Activated naive CD8-positive, alpha-beta T cell treated with anti-CD3 and anti-CD28 coated beads, Interleukin-2, amount 50 U/mL, for 24 hours (primary cell): ENCODE data around the gene POMC.

Source experiments
- ATAC-seq: fragments of 150-1000 bp; cut with Tn5 transposase; one replicate; pipeline ENCODE4 v1.10.0; 2021
- DNase-seq: peaks from one replicate; pipeline ENCODE4 v3.0.0; 2021
- H3K27ac Mint-ChIP-seq: one replicate; pipeline ENCODE4 v1.8.0; 2021; ENCODE audit warnings: mild to moderate bottlenecking, mixed read lengths
- H3K27me3 Mint-ChIP-seq: one replicate; pipeline ENCODE4 v1.8.0; 2021; ENCODE audit warnings: mixed read lengths
- H3K36me3 Mint-ChIP-seq: one replicate; pipeline ENCODE4 v1.8.0; 2021; ENCODE audit warnings: low read depth, mixed read lengths
- H3K4me1 Mint-ChIP-seq: one replicate; pipeline ENCODE4 v1.8.0; 2021; ENCODE audit warnings: mixed read lengths
- H3K4me3 Mint-ChIP-seq: one replicate; pipeline ENCODE4 v1.8.0; 2021; ENCODE audit warnings: mild to moderate bottlenecking, moderate library complexity, mixed read lengths
- H3K9me3 Mint-ChIP-seq: one replicate; pipeline ENCODE4 v1.8.0; 2021; ENCODE audit warnings: mixed read lengths

The POMC gene

DNA sequence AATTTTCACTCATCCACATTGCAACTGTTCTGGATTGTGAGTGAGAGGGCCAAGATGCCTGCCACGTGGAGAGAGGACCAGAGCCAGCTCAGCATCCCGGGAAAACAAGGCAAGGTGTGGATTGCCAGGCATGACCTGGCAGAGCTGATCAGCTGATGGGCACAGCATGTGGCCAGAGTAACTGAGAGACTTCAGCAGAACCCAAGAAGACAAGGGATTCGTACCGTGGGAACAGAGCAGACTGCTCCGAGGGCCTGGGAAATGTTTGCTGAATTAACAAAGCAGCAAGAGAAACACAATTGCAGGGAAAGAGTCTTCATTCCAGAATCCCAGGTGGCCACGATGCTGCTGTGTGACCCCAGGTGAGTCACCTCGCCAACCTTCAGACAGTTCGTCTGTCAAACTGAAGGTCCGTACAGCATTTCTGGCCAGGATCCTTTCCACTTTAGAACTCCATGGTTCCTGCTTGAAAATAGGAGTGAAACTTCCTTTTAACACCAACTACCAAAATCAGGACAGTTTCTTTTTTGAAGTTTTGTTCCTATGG is 26.3 kb upstream of the POMC start:
- ATAC-seq (no peak), DNase-seq (no peak)
- Mint-ChIP-seq H3K27me3 (no peaks in the 10 kb centered on the region), H3K27ac (no peak overlapping the region), H3K4me1 (no peaks in the 10 kb centered on the region), H3K4me3 (no peak overlapping the region), H3K36me3 (no peaks in the 10 kb centered on the region), H3K9me3 (no peaks in the 10 kb centered on the region)

GRCh38 chr2:25190536-25190935 is 22.2 kb upstream of the POMC start:
- H3K4me3 Mint-ChIP-seq, result no peak overlapping the region
- no peaks in the 10 kb centered on the region for H3K27me3 Mint-ChIP-seq
- no peak for ATAC-seq
- no peaks in the 10 kb centered on the region for H3K9me3 Mint-ChIP-seq
- H3K4me1 Mint-ChIP-seq, result no peaks in the 10 kb centered on the region
- H3K36me3 Mint-ChIP-seq, result no peaks in the 10 kb centered on the region
- H3K27ac Mint-ChIP-seq, result no peak overlapping the region
- no peak for DNase-seq

DNA sequence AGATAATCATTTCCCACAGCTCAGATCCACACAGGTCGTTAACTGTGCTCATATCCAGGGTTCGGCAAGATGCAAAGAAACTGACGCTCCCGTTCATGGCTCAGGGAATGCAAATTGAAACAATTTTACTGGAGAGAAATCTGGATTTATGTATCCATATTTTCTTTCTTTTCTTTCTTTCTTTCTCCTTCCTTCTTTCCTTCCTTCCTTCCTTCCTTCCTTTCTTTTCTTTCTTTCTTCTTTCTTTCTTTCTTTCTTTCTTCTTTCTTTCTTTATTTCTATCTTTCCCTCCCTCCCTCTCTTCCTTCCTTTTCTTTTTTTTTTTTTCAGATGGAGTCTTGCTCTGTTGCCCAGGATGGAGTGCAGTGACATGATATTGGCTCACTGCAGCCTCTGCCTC is 20.0 kb upstream of the POMC start:
- Mint-ChIP-seq H3K4me3 (no peak overlapping the region), H3K36me3 (no peaks in the 10 kb centered on the region), H3K9me3 (no peaks in the 10 kb centered on the region), H3K27ac (no peak overlapping the region), H3K27me3 (no peaks in the 10 kb centered on the region), H3K4me1 (no peaks in the 10 kb centered on the region)
- DNase-seq, result no peak
- ATAC-seq, result no peak

- Mint-ChIP-seq H3K36me3 (no peaks in the 10 kb centered on the region), H3K27me3 (no peaks in the 10 kb centered on the region), H3K4me3 (no peak overlapping the region), H3K27ac (no peak overlapping the region), H3K9me3 (no peaks in the 10 kb centered on the region), H3K4me1 (no peaks in the 10 kb centered on the region)
- ATAC-seq (no peak), DNase-seq (no peak)
These were observed 19.5 kb upstream of the POMC start for GRCh38 chr2:25187729-25188350.

- no peak overlapping the region for H3K27ac Mint-ChIP-seq
- no peak for ATAC-seq
These were observed 15.9 kb upstream of the POMC start for GRCh38 chr2:25184254-25184653.

DNA sequence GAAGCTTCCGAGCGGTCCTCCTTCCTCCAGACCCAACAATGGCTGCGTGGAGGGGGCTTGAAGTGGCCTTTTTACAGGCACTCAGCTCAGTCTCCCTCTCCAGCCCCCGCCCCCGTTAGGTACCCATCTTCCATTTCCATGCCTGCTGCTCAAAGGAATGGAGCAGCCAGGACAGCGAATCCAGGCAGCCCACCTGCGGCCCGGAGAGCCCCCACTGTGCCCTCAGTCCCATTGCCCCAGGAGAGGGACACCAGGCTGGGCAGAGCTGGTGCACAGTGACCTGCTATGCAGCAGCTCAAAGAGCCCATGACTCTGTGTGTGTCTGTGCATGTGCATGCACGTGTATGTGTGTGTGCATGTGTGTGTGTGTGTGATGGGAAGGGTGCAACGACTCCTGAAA is 10.6 kb upstream of the POMC start:
- no peak overlapping the region for H3K4me3 Mint-ChIP-seq
- H3K4me1 Mint-ChIP-seq, result no peaks in the 10 kb centered on the region
- peaks cover 6% of the 10 kb centered on the region for H3K27me3 Mint-ChIP-seq
- no peak for ATAC-seq
- H3K27ac Mint-ChIP-seq, result no peak overlapping the region
- no peaks in the 10 kb centered on the region for H3K9me3 Mint-ChIP-seq
- no peak for DNase-seq
- H3K36me3 Mint-ChIP-seq, result no peaks in the 10 kb centered on the region

More at GRCh38 chr2:25184254-25184653, 15.9 kb upstream of the POMC start:
- DNase-seq, result no peak
- Mint-ChIP-seq H3K9me3 (no peaks in the 10 kb centered on the region), H3K36me3 (no peaks in the 10 kb centered on the region), H3K4me3 (no peak overlapping the region), H3K27me3 (peaks cover 3% of the 10 kb centered on the region), H3K4me1 (no peaks in the 10 kb centered on the region)

GRCh38 chr2:25177211-25177611 is 8.8 kb upstream of the POMC start:
- Mint-ChIP-seq H3K4me3 (no peak overlapping the region), H3K36me3 (no peaks in the 10 kb centered on the region), H3K27ac (no peak overlapping the region), H3K9me3 (no peaks in the 10 kb centered on the region), H3K27me3 (peaks cover 11% of the 10 kb centered on the region), H3K4me1 (no peaks in the 10 kb centered on the region)
- ATAC-seq (no peak), DNase-seq (no peak)

- Mint-ChIP-seq H3K36me3 (no peaks in the 10 kb centered on the region), H3K27ac (no peak overlapping the region), H3K27me3 (peaks cover 11% of the 10 kb centered on the region), H3K9me3 (no peaks in the 10 kb centered on the region), H3K4me3 (no peak overlapping the region), H3K4me1 (no peaks in the 10 kb centered on the region)
- DNase-seq (no peak), ATAC-seq (no peak)
These were observed 8.3 kb upstream of the POMC start for GRCh38 chr2:25176541-25177181.

GRCh38 chr2:25176138-25176537 is 7.8 kb upstream of the POMC start:
- DNase-seq (no peak), ATAC-seq (no peak)
- Mint-ChIP-seq H3K27ac (no peak overlapping the region), H3K9me3 (no peaks in the 10 kb centered on the region), H3K4me1 (no peaks in the 10 kb centered on the region), H3K27me3 (peaks cover 11% of the 10 kb centered on the region), H3K4me3 (no peak overlapping the region), H3K36me3 (no peaks in the 10 kb centered on the region)

- DNase-seq (no peak), ATAC-seq (no peak)
- H3K4me1 Mint-ChIP-seq, result no peaks in the 10 kb centered on the region
- H3K4me3 Mint-ChIP-seq, result no peak overlapping the region
- H3K9me3 Mint-ChIP-seq, result no peaks in the 10 kb centered on the region
- no peaks in the 10 kb centered on the region for H3K36me3 Mint-ChIP-seq
- H3K27me3 Mint-ChIP-seq, result peaks cover 27% of the 10 kb centered on the region
- H3K27ac Mint-ChIP-seq, result no peak overlapping the region
These were observed 5.9 kb upstream of the POMC start for GRCh38 chr2:25174192-25174861.

DNA sequence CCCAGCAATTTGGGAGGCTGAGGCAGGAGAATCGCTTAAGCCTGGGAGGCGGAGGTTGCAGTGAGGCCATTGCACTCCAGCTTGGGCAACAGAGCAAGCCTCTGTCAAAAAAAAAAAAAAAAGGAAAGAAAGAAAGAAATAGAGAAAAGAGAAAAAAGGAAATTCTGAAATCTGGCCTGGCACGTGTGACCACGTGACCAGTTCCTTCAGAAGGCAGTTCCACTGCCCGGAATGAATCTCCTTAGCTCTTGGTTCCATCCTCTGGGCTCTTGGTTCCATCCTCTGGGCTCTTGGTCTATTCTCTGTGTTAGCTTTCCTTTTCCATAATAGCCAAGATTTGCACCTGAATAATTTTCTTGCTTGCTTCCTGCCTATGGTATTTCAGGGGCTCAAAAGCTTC is 5.3 kb upstream of the POMC start:
- ATAC-seq, result no peak
- Mint-ChIP-seq H3K4me1 (peaks cover 4% of the 10 kb centered on the region), H3K36me3 (no peaks in the 10 kb centered on the region), H3K27ac (no peak overlapping the region), H3K9me3 (no peaks in the 10 kb centered on the region), H3K4me3 (no peak overlapping the region), H3K27me3 (peaks cover 32% of the 10 kb centered on the region)
- DNase-seq, result no peak

DNA sequence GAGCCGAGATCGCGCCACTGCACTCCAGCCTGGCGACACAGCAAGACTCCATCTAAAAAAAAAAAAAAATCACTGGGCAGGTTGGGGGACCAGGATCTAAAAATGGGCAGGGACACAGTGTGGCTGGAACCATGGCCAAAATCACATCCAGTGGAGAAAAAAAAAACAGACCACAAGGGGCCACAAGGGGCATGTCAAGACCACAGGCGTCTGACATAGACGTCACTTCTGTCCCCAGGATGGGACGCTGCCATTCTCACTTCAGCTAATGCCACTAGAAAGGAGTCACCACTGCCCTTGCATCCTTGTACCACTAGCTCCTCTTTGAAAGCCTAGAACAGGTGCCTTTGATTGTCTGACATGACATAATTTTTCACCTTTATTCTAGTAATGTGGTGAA is 2.5 kb upstream of the POMC start:
- Mint-ChIP-seq H3K4me3 (no peak overlapping the region), H3K9me3 (no peaks in the 10 kb centered on the region), H3K27me3 (peaks cover 47% of the 10 kb centered on the region), H3K4me1 (peaks cover 24% of the 10 kb centered on the region), H3K27ac (no peak overlapping the region), H3K36me3 (no peaks in the 10 kb centered on the region)
- no peak for ATAC-seq
- DNase-seq, result no peak

DNA sequence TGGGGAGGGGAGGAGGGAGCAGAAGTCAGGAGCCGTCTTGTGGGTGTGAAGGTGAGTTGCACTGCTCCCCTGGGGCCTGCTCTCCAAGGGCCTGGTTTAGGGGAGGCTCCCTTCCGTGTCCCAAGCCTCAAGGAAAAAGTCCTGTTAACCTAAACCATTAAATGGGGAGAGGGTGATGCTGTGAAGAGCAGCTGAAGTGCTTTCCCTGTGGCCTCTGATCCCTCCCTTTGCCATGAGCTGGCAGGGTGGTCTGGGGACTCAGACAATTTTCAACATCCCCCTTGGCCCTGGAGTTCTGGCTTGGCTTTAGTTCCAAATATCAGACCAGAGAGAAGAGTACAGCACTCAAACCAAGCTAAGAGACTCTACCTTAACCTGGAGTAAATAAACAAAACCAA is 692 bp upstream of the POMC start:
- Mint-ChIP-seq H3K4me3 (peak overlapping the region; percentile 50), H3K9me3 (no peaks in the 10 kb centered on the region), H3K27ac (no peak overlapping the region), H3K4me1 (peaks cover 31% of the 10 kb centered on the region), H3K36me3 (no peaks in the 10 kb centered on the region), H3K27me3 (peaks cover 46% of the 10 kb centered on the region)
- ATAC-seq (no peak), DNase-seq (no peak)

DNA sequence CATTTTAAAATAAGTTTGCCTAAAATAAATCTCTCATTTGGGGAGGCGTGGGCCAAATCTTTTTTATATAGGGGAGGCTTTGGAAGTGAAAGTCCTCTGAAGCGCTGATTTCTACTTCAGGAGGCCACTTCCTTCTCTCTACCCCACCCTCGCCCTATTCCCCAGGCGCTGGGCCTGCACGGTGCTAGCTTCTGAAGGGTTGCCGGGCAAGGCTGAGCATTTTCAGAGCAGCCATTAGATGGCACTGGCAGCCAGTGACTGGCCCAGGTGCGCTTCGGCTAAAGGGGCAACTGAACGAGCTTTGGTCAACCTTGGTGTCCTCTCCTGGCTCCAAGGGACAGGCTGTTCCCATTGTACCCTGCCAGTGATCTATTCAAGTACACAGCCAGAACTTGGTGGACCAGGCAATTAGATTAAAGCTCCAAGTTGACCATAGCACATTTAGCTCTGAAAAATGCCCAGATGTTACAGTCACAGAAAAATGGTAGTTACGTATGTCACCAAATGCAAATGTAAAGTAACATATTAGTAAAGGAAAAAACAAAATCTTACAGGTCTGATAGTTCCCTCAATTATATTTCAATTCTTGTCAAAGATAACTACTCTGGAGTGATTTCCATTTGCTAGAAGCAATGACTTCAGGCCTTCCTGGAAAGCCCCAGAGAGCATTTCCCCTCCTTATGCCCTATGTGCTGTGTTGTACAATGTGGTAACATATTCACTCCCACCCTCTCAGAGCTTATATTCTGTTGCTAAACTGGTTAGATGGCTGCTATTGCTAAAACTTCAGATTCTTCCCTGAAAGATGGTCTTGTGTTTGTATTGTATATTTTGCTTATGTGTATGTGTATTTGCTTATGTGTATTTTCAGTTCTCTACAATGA is 2.1 kb downstream of the POMC start:
- Mint-ChIP-seq H3K4me3 (no peak overlapping the region), H3K27ac (no peak overlapping the region), H3K4me1 (peaks cover 33% of the 10 kb centered on the region), H3K27me3 (peaks cover 41% of the 10 kb centered on the region), H3K9me3 (no peaks in the 10 kb centered on the region), H3K36me3 (no peaks in the 10 kb centered on the region)
- ATAC-seq, result peak; percentile 80
- peak; percentile 64 for DNase-seq
